K562 (cell line): Measurements from ENCODE around the gene MAST4. TPM values are rescaled to one million over a fixed set of nuclear protein-coding genes. Genes with fewer than 3 reads are reported as not detected.

ENCODE experiments used
- KLF10 ChIP-seq: fragments of 250-450 bp; sonication (Bioruptor Pico); IDR thresholded peaks from 2 replicates; pipeline ENCODE4 v1.6.1; 2021; ENCODE audit warnings: matching md5 sums
- PML ChIP-seq: IDR thresholded peaks from 2 replicates; pipeline ENCODE4 v1.6.1; 2012; ENCODE audit warnings: low read length, inconsistent platforms
- SIX5 ChIP-seq, 2 experiments: IDR thresholded peaks; 2 replicates each; pipeline ENCODE4 v1.6.1; 2011; ENCODE audit warnings: low read length in 2 of 2, borderline replicate concordance in 1 of 2, low read depth in 1 of 2, mild to moderate bottlenecking in 1 of 2, moderate library complexity in 1 of 2; ENCODE audit not compliant: insufficient read depth in 1 of 2
- SRSF3 ChIP-seq: fragments of 200-400 bp; formaldehyde crosslinking; IDR thresholded peaks from 2 replicates; pipeline ENCODE4 v1.6.1; 2016; ENCODE audit warnings: mild to moderate bottlenecking, low read length, moderate library complexity; ENCODE audit not compliant: insufficient read depth
- ZNF184 ChIP-seq: sonication (generic); formaldehyde crosslinking; IDR thresholded peaks from 2 replicates; pipeline ENCODE4 v1.5.0; 2020; ENCODE audit warnings: missing genetic modification reagents
- ZNF644 ChIP-seq: fragments of 200-800 bp; sonication (Bioruptor generic); IDR thresholded peaks from 2 replicates; pipeline ENCODE4 v1.6.1; 2016; ENCODE audit warnings: low read depth, missing genetic modification characterization, missing compliant biosample characterization
- polyA plus RNA-seq, 8 experiments: library from polyadenylated mRNA; depleted of rRNA in 4 of 8; stranded (reverse) in 5 of 8; unstranded in 3 of 8; fragments of >200 nt; fragmentation: Nextera tagmentation in 2 of 8; fragmentation: Illumina TruSeq in 1 of 8; extraction: Ambion mirVana in 2 of 8; extraction: Trizol in 1 of 8; gene quantifications; 2 replicates each; pipeline versions ENCODE4 v1.2.1 to v1.2.3, GENCODE V29; 2011 to 2014; ENCODE audit warnings: inconsistent platforms in 1 of 8, missing spikeins in 1 of 8
- total RNA-seq, 7 experiments: library from RNA; depleted of rRNA in 6 of 7; stranded (reverse); fragments of >200 nt in 6 of 7; fragmentation: Illumina TruSeq in 2 of 7; extraction: Trizol in 2 of 7; gene quantifications; 2 replicates each; pipeline versions ENCODE4 v1.2.1 to v1.2.3, GENCODE V29; 2011 to 2021; ENCODE audit warnings: low replicate concordance in 1 of 7
- TF ChIP-seq, protein P1 (sequence below): fragments of 450-650 bp; IDR thresholded peaks from 2 replicates; pipeline ENCODE4 v1.6.1; 2017; ENCODE audit warnings: antibody characterized with exemption, mild to moderate bottlenecking
- TF ChIP-seq, protein P2 (sequence below): fragments of 450-650 bp; IDR thresholded peaks from 2 replicates; pipeline ENCODE4 v1.6.1; 2018; ENCODE audit not compliant: partially characterized antibody
- TF ChIP-seq, protein P3 (sequence below): sonication (generic); formaldehyde crosslinking; IDR thresholded peaks from 2 replicates; pipeline ENCODE4 v1.8.1; 2023; ENCODE audit warnings: missing genetic modification reagents, mild to moderate bottlenecking, borderline replicate concordance

The MAST4 gene
- total and polyA plus RNA-seq, 9 of the 15 experiments (the other 6 are each of a cell fraction or from before 2014, with no cell fraction given) = 0.88 to 10.1 (median 5.2) TPM

DNA sequence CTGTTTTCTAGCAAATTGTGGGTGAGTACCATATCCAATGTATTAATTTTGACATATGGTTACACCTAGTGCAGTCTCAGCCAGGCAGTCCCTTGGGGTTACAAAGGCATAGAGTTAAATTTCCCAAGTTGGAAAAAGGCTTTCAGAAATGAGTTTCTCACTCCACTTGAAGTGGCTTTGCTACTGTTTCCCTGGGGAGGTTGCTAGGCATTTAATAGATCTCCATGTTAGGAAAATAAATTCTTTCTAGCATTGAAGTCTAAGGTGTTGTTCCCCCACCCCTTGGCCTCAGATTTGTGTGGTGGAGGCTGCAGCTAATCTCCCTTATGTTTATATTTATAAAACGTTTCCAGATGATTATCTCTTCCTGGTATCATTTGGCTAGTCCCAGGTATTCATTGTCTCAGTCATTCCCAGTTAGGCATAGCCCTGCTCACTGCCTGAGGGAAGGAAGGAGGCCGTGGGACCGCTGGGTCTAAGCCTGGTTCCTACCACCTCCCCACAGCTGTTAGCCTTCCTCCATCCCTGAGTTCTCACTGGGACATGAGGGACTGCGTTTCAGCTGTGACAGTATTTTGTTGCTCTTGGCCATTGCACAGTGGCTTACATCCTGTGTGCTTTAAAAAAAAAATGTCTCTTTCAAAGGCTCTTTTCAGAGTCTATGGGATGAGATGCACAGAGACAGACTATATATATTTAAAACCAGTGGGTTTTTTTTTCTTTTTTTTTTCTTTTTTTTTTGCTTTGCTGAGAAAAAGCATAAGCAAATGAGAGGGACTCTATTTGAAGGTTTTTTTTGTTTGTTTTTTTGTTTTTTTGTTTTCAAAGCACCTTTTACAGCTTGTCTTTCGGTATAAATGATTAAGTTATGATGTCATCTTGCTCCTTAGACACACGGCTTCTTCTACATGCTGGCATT, 121.5 kb downstream of the MAST4 start (continued):
- TF ChIP-seq, protein P1, sequence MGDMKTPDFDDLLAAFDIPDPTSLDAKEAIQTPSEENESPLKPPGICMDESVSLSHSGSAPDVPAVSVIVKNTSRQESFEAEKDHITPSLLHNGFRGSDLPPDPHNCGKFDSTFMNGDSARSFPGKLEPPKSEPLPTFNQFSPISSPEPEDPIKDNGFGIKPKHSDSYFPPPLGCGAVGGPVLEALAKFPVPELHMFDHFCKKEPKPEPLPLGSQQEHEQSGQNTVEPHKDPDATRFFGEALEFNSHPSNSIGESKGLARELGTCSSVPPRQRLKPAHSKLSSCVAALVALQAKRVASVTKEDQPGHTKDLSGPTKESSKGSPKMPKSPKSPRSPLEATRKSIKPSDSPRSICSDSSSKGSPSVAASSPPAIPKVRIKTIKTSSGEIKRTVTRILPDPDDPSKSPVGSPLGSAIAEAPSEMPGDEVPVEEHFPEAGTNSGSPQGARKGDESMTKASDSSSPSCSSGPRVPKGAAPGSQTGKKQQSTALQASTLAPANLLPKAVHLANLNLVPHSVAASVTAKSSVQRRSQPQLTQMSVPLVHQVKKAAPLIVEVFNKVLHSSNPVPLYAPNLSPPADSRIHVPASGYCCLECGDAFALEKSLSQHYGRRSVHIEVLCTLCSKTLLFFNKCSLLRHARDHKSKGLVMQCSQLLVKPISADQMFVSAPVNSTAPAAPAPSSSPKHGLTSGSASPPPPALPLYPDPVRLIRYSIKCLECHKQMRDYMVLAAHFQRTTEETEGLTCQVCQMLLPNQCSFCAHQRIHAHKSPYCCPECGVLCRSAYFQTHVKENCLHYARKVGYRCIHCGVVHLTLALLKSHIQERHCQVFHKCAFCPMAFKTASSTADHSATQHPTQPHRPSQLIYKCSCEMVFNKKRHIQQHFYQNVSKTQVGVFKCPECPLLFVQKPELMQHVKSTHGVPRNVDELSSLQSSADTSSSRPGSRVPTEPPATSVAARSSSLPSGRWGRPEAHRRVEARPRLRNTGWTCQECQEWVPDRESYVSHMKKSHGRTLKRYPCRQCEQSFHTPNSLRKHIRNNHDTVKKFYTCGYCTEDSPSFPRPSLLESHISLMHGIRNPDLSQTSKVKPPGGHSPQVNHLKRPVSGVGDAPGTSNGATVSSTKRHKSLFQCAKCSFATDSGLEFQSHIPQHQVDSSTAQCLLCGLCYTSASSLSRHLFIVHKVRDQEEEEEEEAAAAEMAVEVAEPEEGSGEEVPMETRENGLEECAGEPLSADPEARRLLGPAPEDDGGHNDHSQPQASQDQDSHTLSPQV = no peak
- no peak for TF ChIP-seq SRSF3
- TF ChIP-seq PML = no peak
- TF ChIP-seq KLF10 = no peak
- TF ChIP-seq ZNF184 (CRISPR knock-in tag) = no peak
- no peak for TF ChIP-seq ZNF644
- TF ChIP-seq, protein P2, sequence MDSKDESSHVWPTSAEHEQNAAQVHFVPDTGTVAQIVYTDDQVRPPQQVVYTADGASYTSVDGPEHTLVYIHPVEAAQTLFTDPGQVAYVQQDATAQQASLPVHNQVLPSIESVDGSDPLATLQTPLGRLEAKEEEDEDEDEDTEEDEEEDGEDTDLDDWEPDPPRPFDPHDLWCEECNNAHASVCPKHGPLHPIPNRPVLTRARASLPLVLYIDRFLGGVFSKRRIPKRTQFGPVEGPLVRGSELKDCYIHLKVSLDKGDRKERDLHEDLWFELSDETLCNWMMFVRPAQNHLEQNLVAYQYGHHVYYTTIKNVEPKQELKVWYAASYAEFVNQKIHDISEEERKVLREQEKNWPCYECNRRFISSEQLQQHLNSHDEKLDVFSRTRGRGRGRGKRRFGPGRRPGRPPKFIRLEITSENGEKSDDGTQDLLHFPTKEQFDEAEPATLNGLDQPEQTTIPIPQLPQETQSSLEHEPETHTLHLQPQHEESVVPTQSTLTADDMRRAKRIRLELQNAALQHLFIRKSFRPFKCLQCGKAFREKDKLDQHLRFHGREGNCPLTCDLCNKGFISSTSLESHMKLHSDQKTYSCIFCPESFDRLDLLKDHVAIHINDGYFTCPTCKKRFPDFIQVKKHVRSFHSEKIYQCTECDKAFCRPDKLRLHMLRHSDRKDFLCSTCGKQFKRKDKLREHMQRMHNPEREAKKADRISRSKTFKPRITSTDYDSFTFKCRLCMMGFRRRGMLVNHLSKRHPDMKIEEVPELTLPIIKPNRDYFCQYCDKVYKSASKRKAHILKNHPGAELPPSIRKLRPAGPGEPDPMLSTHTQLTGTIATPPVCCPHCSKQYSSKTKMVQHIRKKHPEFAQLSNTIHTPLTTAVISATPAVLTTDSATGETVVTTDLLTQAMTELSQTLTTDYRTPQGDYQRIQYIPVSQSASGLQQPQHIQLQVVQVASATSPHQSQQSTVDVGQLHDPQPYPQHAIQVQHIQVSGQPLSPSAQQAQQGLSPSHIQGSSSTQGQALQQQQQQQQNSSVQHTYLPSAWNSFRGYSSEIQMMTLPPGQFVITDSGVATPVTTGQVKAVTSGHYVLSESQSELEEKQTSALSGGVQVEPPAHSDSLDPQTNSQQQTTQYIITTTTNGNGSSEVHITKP = no peak
- no peak for TF ChIP-seq SIX5 (IDR thresholded peaks at IDR 0.05; ENCODE audit: borderline replicate concordance in 1 of 2, insufficient read depth in 1 of 2, low read depth in 1 of 2, low read length in 2 of 2)
- TF ChIP-seq, protein P3, sequence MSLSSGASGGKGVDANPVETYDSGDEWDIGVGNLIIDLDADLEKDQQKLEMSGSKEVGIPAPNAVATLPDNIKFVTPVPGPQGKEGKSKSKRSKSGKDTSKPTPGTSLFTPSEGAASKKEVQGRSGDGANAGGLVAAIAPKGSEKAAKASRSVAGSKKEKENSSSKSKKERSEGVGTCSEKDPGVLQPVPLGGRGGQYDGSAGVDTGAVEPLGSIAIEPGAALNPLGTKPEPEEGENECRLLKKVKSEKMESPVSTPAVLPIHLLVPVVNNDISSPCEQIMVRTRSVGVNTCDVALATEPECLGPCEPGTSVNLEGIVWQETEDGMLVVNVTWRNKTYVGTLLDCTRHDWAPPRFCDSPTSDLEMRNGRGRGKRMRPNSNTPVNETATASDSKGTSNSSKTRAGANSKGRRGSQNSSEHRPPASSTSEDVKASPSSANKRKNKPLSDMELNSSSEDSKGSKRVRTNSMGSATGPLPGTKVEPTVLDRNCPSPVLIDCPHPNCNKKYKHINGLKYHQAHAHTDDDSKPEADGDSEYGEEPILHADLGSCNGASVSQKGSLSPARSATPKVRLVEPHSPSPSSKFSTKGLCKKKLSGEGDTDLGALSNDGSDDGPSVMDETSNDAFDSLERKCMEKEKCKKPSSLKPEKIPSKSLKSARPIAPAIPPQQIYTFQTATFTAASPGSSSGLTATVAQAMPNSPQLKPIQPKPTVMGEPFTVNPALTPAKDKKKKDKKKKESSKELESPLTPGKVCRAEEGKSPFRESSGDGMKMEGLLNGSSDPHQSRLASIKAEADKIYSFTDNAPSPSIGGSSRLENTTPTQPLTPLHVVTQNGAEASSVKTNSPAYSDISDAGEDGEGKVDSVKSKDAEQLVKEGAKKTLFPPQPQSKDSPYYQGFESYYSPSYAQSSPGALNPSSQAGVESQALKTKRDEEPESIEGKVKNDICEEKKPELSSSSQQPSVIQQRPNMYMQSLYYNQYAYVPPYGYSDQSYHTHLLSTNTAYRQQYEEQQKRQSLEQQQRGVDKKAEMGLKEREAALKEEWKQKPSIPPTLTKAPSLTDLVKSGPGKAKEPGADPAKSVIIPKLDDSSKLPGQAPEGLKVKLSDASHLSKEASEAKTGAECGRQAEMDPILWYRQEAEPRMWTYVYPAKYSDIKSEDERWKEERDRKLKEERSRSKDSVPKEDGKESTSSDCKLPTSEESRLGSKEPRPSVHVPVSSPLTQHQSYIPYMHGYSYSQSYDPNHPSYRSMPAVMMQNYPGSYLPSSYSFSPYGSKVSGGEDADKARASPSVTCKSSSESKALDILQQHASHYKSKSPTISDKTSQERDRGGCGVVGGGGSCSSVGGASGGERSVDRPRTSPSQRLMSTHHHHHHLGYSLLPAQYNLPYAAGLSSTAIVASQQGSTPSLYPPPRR (CRISPR knock-in tag) = no peak
